ENCODE results near the gene GPR132. TPM values are rescaled to one million over a fixed set of nuclear protein-coding genes. Genes with fewer than 3 reads are reported as not detected.

Gene GPR132
- total and polyA plus RNA-seq, 9 of the 15 experiments (the other 6 are each of a cell fraction or from before 2014, with no cell fraction given), result 0.01 to 1.1 (median 0.25) TPM; not detected in 1

DNA sequence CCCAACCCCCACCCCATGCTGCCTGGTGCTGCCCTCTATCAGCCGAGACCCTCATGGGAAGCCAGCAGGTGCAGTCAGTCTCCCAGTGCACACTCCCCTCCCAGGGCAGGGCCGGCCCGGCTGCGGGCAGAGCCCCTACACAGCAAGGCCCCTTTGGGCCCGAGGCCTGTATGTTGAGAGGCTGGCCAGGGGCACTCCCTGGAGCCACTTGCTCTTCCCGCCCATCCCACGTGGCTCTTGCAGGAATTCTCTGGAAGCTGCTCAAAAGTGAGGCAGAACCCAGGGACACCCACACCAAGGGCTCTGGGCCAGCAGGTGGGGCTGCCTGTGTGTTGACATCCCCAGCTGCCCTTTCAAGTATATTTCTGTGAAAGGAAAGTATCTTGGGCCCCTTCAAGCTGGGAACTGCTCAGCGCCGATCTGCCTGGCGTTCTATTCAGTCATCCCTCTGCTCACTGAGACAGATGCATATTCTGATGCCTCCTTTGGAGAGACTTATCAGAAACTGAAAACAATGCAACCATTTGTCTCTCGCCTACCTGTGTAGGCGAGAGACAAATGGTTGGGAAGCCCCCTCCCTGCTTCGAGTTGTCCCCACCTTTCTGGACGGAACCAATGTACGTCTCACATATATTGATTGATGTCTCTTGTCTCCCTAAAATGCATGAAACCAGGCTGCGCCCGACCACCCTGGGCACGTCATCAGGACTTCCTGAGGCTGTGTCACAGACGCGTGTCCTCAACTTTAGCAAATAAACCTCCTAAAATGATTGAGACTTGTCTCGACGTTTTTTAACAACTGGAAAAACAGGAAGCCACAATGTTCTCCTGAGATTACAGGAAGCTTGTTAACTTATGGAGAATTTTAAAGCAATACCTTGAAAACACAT, 6.0 kb downstream of the GPR132 start:
- Histone ChIP-seq H3K27ac (ENCODE audit: extremely low read depth, low read depth, low read length) (no peak overlapping the region), H3K4me1 (replicated peaks in 1 of 2; ENCODE audit: control insufficient read depth in 2 of 2, insufficient read depth in 2 of 2, low read length in 2 of 2) (peaks cover 0 to 32% of the 10 kb centered on the region in 2 experiments; a peak in 3 of 5 replicates), H3K9me1 (ENCODE audit: control insufficient read depth, insufficient read depth, low read length) (no peaks in the 10 kb centered on the region), H3K4me3 (no peak overlapping the region), H3K9me3 (replicated peaks; ENCODE audit: control insufficient read depth, insufficient read depth, low read depth, low read length) (no peaks in the 10 kb centered on the region), H2AFZ (ENCODE audit: low read depth, low read length) (no peak overlapping the region), H3K9ac (ENCODE audit: insufficient read depth in 1 of 2, low read depth in 2 of 2, low read length in 2 of 2) (no peak overlapping the region; a peak in 1 of 4 replicates), H4K20me1 (replicated peaks; ENCODE audit: control insufficient read depth, insufficient read depth, low read length) (no peaks in the 10 kb centered on the region; the same call in 1 of the 2 replicates), H3K36me3 (ENCODE audit: control insufficient read depth, insufficient read depth, low read length) (no peaks in the 10 kb centered on the region), H3K4me2 (ENCODE audit: insufficient read depth, low read length) (no peak overlapping the region), H3K27me3 (ENCODE audit: control insufficient read depth in 2 of 2, insufficient read depth in 2 of 2, low read length in 2 of 2) (peaks cover 3 to 19% of the 10 kb centered on the region in 2 experiments; a peak in 3 of 5 replicates), H3K79me2 (ENCODE audit: control insufficient read depth, insufficient read depth, low read length) (no peaks in the 10 kb centered on the region)
- POLR2A ChIA-PET, result no interaction called here
- WGBS (ENCODE audit: insufficient coverage, low coverage, missing lambda C conversion rate), result 26% methylated on average over 17 of the region's 22 CpGs
- CTCF ChIA-PET (ENCODE audit: low intra/inter-chr PET ratio), result interaction anchor here (0.6 kb wide), 1 partner anchor 143 kb away, joined by 3 read pairs; no protein-coding TSS in a partner anchor
- no peak for FAIRE-seq
- TF ChIP-seq CTCF (IDR thresholded peaks at IDR 0.05 in 2 of 3, conservative IDR thresholded peaks at IDR 0.05 in 1 of 3; ENCODE audit: insufficient read depth in 2 of 3, low read depth in 1 of 3, low read length in 3 of 3) (peak in 1 of 3 experiments; percentile 15; a peak in 1 of 6 replicates), CTBP1 (IDR thresholded peaks at IDR 0.05; ENCODE audit: borderline replicate concordance) (no peak)
- in situ Hi-C loops (cut with MboI) (no loop called here), intact Hi-C loops (cut with micrococcal nuclease) (no loop called here)
- 0 out of 3 replicates have a peak, but pooled peaks have one; percentile 40 for ATAC-seq
- DNase-seq (ENCODE audit: extremely low read depth in 1 of 4, low spot score in 3 of 4), result no peak
- BruUV-seq (replicated peaks), result no TSS peak

Data from K562 (cell line).